Ishikawa (cell line): ENCODE results near the gene SLC9C2.

Experiments used
- CEBPB ChIP-seq: IDR thresholded peaks from 2 replicates; pipeline ENCODE4 v1.6.1; 2012
- CREB1 ChIP-seq: IDR thresholded peaks from 2 replicates; pipeline ENCODE4 v1.6.1; 2012; ENCODE audit warnings: low read depth
- EGR1 ChIP-seq: IDR thresholded peaks from 2 replicates; pipeline ENCODE4 v1.6.1; 2012
- EP300 ChIP-seq: IDR thresholded peaks from 2 replicates; pipeline ENCODE4 v1.6.1; 2012; ENCODE audit warnings: borderline replicate concordance
- FOXM1 ChIP-seq: IDR thresholded peaks from 2 replicates; pipeline ENCODE4 v1.6.1; 2012; ENCODE audit warnings: low read depth, borderline replicate concordance
- MAX ChIP-seq: IDR thresholded peaks from 2 replicates; pipeline ENCODE4 v1.6.1; 2012
- NFIC ChIP-seq: IDR thresholded peaks from 2 replicates; pipeline ENCODE4 v1.6.1; 2012
- RAD21 ChIP-seq: IDR thresholded peaks from 2 replicates; pipeline ENCODE4 v1.6.1; 2012; ENCODE audit warnings: low read depth
- REST ChIP-seq: IDR thresholded peaks from 2 replicates; pipeline ENCODE4 v1.6.1; 2012; ENCODE audit warnings: low read depth, mild to moderate bottlenecking
- TAF1 ChIP-seq: IDR thresholded peaks from 2 replicates; pipeline ENCODE4 v1.6.1; 2012; ENCODE audit warnings: low read depth, mild to moderate bottlenecking
- TCF12 ChIP-seq: IDR thresholded peaks from 2 replicates; pipeline ENCODE4 v1.6.1; 2012; ENCODE audit warnings: low read depth
- TEAD4 ChIP-seq: IDR thresholded peaks from 2 replicates; pipeline ENCODE4 v1.6.1; 2012
- USF1 ChIP-seq: IDR thresholded peaks from 2 replicates; pipeline ENCODE4 v1.6.1; 2012
- YY1 ChIP-seq: IDR thresholded peaks from 2 replicates; pipeline ENCODE4 v1.6.1; 2012; ENCODE audit warnings: low read depth
- ZBTB7A ChIP-seq: IDR thresholded peaks from 2 replicates; pipeline ENCODE4 v1.6.1; 2012; ENCODE audit warnings: low read depth

SLC9C2 gene

GRCh38 chr1:173616859-173617258 is 14.0 kb upstream of the SLC9C2 start:
- TF ChIP-seq CREB1 (no peak), YY1 (no peak), TAF1 (no peak), USF1 (no peak), TCF12 (no peak), TEAD4 (no peak), EP300 (no peak), FOXM1 (no peak), CEBPB (no peak), ZBTB7A (no peak), NFIC (no peak), REST (no peak), MAX (no peak), EGR1 (no peak), RAD21 (no peak)

GRCh38 chr1:173608503-173609216 is 5.8 kb upstream of the SLC9C2 start:
- TF ChIP-seq EGR1 (no peak), EP300 (no peak), MAX (no peak), TCF12 (no peak), TAF1 (no peak), YY1 (no peak)

- TF ChIP-seq EGR1 (no peak), YY1 (no peak), FOXM1 (no peak), MAX (no peak), REST (no peak), CEBPB (no peak), NFIC (no peak), ZBTB7A (no peak), RAD21 (no peak), CREB1 (no peak)
Observed at GRCh38 chr1:173601588-173601987, 1.3 kb downstream of the SLC9C2 start.

GRCh38 chr1:173596097-173596825 is 6.6 kb downstream of the SLC9C2 start:
- TF ChIP-seq CREB1 = no peak
- TF ChIP-seq CEBPB = no peak
- no peak for TF ChIP-seq ZBTB7A
- TF ChIP-seq REST = no peak
- TF ChIP-seq TEAD4 = no peak
- no peak for TF ChIP-seq TCF12
- TF ChIP-seq EP300 = no peak
- no peak for TF ChIP-seq EGR1
- TF ChIP-seq FOXM1 = no peak
- no peak for TF ChIP-seq TAF1
